Tibial artery (tissue), 4 donors: ENCODE results near the gene GPR132.

Experiments used
- DNase-seq, 2 donors: peaks; one replicate each; pipeline ENCODE4 v3.0.0-alpha.2; 2019
- H3K27ac ChIP-seq, 2 donors: fragments of 200-600 bp; sonication (generic) in 1 of 2; 1 replicate in 1 of 2; 2 replicates in 1 of 2; pipeline ENCODE4 v1.5.1; 2018 to 2019; ENCODE audit warnings: mild to moderate bottlenecking in 1 of 2
- H3K27me3 ChIP-seq, 2 donors: fragments of 200-600 bp; sonication (generic) in 1 of 2; one replicate each; pipeline versions ENCODE4 v1.5.1 to v1.6.0; 2016 to 2019
- H3K36me3 ChIP-seq, 3 donors: fragments of 200-600 bp; sonication (generic) in 2 of 3; one replicate each; pipeline ENCODE4 v1.5.1; 2016 to 2019; ENCODE audit warnings: mild to moderate bottlenecking in 2 of 3
- H3K4me1 ChIP-seq, 4 donors: fragments of 200-600 bp; sonication (generic) in 2 of 4; 1 replicate in 3 of 4; 2 replicates in 1 of 4; pipeline ENCODE4 v1.5.1; 2016 to 2019
- H3K4me3 ChIP-seq, 2 donors: fragments of 200-600 bp; sonication (generic) in 1 of 2; 1 replicate in 1 of 2; 2 replicates in 1 of 2; pipeline ENCODE4 v1.5.1; 2018 to 2019; ENCODE audit warnings: mild to moderate bottlenecking in 2 of 2
- H3K9me3 ChIP-seq, 3 donors: fragments of 200-600 bp; sonication (generic) in 1 of 3; one replicate each; pipeline ENCODE4 v1.5.1; 2016 to 2019
- intact Hi-C: fragments of 100-400 bp; cut with DNase I; formaldehyde crosslinking; loops from one replicate; pipeline ENCODE4 v1.15.0; 2023; ENCODE audit warnings: low total_unique reads
- TF ChIP-seq, protein P1 (sequence below), 2 experiments: fragments of 200-600 bp in 1 of 2; fragments of 450-650 bp in 1 of 2; IDR thresholded peaks; one replicate each; pipeline ENCODE4 v1.5.1; 2017 to 2019; ENCODE audit warnings: antibody characterized with exemption in 2 of 2, mild to moderate bottlenecking in 1 of 2, moderate library complexity in 1 of 2

The GPR132 gene

DNA sequence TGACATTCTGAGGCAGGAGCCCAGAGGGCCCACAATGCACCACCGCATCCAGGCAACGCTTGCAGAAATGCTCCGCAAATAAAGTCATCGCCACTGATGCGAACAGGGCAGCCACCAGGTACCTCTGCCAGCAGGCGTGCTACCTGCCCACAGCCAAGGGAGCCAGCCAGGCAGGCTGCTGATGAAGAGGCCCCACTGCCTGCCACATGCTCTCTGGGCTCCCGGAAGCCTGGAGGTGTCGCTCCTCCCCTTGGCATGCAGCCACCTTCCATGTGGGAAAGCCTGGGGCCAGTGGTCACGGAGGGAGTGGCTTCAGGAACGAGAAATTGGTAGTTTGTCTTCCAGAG, 14.7 kb downstream of the GPR132 start:
- DNase-seq = peak in 1 of 2 donors; percentile 23

DNA sequence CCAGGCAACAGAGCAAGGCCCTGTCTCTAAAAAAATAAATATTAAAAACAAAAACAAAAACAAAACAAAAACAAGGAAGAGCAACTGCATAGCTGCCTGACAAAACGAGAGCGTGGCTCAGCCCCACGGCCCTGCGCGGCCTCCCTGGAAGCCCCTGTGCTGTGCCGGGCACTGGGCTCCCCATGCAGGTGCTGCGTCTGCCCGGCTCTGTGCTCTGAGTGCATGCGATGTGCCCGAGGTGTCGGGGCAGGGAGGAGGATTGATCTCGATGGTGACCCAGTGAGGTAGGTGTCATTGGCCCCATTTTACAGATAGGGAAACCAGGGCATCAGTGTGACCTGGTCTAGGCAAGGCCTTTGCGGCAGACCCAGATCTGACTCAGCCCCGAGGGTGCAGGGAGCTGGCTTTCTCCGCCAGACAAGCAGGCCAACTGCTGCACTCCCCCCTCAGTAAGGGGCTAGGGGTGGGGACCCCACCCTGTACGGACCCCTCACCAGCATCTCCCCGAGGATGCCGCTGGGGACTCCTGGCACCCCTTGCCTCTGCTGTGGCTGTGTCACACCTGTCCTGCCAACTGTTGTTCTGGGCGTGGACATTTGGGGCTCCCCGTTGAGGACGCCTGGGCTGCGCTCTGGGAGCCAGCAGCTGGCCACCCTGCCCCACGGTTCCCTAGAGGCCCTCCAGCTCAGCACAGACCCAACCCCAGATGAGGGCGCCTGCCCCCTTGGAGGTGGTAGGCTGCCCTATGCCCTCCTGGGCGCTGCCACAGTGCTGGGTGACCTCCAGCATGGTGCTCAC, 15.3 kb downstream of the GPR132 start:
- no peaks in the 10 kb centered on the region for H3K9me3 ChIP-seq
- TF ChIP-seq, protein P1, sequence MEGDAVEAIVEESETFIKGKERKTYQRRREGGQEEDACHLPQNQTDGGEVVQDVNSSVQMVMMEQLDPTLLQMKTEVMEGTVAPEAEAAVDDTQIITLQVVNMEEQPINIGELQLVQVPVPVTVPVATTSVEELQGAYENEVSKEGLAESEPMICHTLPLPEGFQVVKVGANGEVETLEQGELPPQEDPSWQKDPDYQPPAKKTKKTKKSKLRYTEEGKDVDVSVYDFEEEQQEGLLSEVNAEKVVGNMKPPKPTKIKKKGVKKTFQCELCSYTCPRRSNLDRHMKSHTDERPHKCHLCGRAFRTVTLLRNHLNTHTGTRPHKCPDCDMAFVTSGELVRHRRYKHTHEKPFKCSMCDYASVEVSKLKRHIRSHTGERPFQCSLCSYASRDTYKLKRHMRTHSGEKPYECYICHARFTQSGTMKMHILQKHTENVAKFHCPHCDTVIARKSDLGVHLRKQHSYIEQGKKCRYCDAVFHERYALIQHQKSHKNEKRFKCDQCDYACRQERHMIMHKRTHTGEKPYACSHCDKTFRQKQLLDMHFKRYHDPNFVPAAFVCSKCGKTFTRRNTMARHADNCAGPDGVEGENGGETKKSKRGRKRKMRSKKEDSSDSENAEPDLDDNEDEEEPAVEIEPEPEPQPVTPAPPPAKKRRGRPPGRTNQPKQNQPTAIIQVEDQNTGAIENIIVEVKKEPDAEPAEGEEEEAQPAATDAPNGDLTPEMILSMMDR (IDR thresholded peaks at IDR 0.05) = no peak
- no peak overlapping the region for H3K4me3 ChIP-seq
- no peaks in the 10 kb centered on the region for H3K4me1 ChIP-seq
- intact Hi-C loops = no loop called here
- H3K27ac ChIP-seq = no peak overlapping the region
- peaks cover 0 to 25% of the 10 kb centered on the region in 2 donors for H3K27me3 ChIP-seq
- DNase-seq = peak in 1 of 2 donors; percentile 17
- no peaks in the 10 kb centered on the region for H3K36me3 ChIP-seq

More for the DNA sequence above, 14.7 kb downstream of the GPR132 start:
- Histone ChIP-seq H3K27me3 (peaks cover 0 to 28% of the 10 kb centered on the region in 2 donors), H3K4me3 (no peak overlapping the region), H3K27ac (no peak overlapping the region), H3K4me1 (no peaks in the 10 kb centered on the region), H3K9me3 (no peaks in the 10 kb centered on the region), H3K36me3 (no peaks in the 10 kb centered on the region)
- TF ChIP-seq, protein P1 (IDR thresholded peaks at IDR 0.05) = no peak
- intact Hi-C loops = no loop called here

DNA sequence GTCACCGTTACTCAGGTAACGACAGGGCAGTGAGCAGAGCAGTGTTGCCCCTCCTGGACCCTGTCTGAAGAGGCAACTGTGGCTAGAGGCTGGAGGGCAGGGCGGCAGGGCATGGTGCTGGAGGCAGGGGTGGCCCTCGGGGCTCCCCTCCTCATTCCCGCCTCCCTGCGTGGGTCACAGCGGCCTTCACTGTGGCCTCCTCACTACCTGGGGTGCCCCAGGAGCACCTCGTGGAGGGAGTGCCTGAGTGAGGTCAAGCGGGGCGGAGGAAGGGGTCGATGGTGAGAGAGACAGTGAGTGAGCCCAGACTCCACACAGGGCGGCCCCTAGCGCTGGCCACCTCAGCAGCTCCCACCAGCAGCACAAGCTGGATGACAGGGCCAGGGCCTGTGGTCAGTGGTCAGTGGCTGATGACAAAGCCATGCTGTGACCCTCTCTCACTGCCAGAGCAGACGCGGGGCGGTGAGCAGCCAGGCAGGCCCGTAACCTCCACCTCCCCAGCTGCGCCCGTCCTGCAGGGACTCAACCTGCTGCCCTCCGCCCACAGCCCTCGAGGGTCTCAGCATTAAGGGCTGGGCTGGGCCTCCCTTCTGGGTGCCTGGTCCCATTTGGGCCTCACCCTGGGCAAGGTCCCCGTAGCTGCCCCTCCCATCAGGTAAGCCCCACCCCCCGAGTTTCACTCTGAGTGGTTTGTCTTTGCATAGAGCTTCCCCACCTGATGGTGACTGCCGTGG, 17.8 kb downstream of the GPR132 start:
- TF ChIP-seq, protein P1 (IDR thresholded peaks at IDR 0.05) = no peak
- Histone ChIP-seq H3K27me3 (peaks cover 0 to 32% of the 10 kb centered on the region in 2 donors), H3K4me1 (no peaks in the 10 kb centered on the region), H3K27ac (no peak overlapping the region), H3K9me3 (no peaks in the 10 kb centered on the region), H3K36me3 (no peaks in the 10 kb centered on the region), H3K4me3 (no peak overlapping the region)
- intact Hi-C loops = loop anchor here (2.0 kb wide), 1 partner anchor 151 kb away; no protein-coding TSS in a partner anchor
- peak in 1 of 2 donors; percentile 19 for DNase-seq

DNA sequence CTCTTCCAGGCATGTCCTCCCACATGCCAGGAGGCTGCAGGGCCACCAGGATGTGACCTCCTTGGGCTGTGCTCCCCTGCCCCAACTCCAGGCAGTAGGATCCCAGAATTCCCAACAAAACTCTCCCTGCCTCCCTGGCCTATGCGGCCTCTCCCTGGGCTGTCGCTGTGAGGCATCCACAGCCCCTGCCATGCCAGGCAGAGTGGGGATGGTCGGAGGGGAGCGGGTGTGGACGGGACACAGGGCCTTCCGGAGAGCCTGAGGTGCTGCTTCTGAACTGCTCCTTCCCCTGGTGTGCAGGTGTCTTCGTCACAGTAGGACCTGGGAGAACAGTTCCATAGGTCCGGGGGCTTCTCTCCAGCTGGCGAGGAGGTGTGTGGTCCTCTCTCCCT, 18.3 kb downstream of the GPR132 start:
- H3K4me1 ChIP-seq = no peaks in the 10 kb centered on the region
- DNase-seq = no peak
- H3K9me3 ChIP-seq = no peaks in the 10 kb centered on the region
- TF ChIP-seq, protein P1 (IDR thresholded peaks at IDR 0.05) = no peak
- no peak overlapping the region for H3K4me3 ChIP-seq
- no peak overlapping the region for H3K27ac ChIP-seq
- no peaks in the 10 kb centered on the region for H3K36me3 ChIP-seq
- intact Hi-C loops = loop anchor here (2.0 kb wide), 1 partner anchor 150 kb away; no protein-coding TSS in a partner anchor
- peaks cover 0 to 38% of the 10 kb centered on the region in 2 donors for H3K27me3 ChIP-seq

DNA sequence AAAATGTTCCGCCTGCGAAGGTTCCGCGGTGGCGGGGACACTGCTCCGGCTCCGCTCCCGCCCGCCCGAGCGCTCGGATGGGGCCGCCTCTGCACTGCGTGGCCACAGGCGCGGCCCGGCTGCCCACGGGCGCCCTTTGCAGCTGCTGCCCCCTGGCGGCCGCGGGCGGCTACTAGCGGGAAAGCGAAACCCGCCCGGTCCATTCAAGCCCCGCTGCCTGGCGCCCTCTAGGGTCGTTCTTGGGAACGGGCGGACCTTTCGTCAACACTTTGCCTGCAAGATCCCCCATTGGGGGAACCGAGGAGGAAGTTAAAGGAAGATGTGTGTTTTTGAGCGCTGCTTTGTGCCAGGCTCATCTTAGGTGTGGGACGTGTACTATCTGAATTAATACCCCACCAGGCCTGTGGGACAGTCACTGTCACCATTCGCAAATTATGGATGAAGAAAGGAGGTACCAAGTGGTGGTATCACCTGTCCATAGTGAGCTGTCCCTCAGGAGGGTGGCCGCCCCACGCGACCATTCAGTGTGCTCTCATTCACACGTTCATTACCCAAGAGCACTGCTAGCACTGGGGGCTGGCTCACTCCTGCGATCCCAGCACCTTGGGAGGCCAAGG, 19.4 kb downstream of the GPR132 start:
- H3K4me3 ChIP-seq = no peak overlapping the region
- DNase-seq = peak; percentile 86 to 91
- no peak overlapping the region for H3K27ac ChIP-seq
- TF ChIP-seq, protein P1 (IDR thresholded peaks at IDR 0.05) = peak; percentile 100
- intact Hi-C loops = loop anchor here (2.0 kb wide), 1 partner anchor 149 kb away; no protein-coding TSS in a partner anchor
- no peaks in the 10 kb centered on the region for H3K4me1 ChIP-seq
- H3K9me3 ChIP-seq = no peaks in the 10 kb centered on the region
- H3K27me3 ChIP-seq = peaks cover 0 to 44% of the 10 kb centered on the region in 2 donors
- no peaks in the 10 kb centered on the region for H3K36me3 ChIP-seq
